HG02759 (cell line): ENCODE data around the gene TTF1.

Experiments
- ATAC-seq: cut with Tn5 transposase; IDR thresholded peaks from one replicate; pipeline ENCODE4 v1.9.1; 2021; ENCODE audit warnings: mild to moderate bottlenecking, moderate library complexity; ENCODE audit not compliant: unreplicated experiment

TTF1 gene

GRCh38 chr9:132406554-132407122 is at the start of gene TTF1:
Gene TTF1 (minus strand): TSS chr9:132406840. CDS start chr9:132402821, 4,019 bp downstream.
- ATAC-seq: peak; percentile 79

GRCh38 chr9:132456241-132456640 is 49.6 kb upstream of the TTF1 start:
- no peak for ATAC-seq

- no peak for ATAC-seq
Measured at GRCh38 chr9:132451276-132451675, 44.6 kb upstream of the TTF1 start.

GRCh38 chr9:132447902-132448301 is 41.3 kb upstream of the TTF1 start:
- no peak for ATAC-seq

- no peak for ATAC-seq
Measured at GRCh38 chr9:132447346-132447745, 40.7 kb upstream of the TTF1 start.

GRCh38 chr9:132446887-132447286 is 40.2 kb upstream of the TTF1 start:
- no peak for ATAC-seq

GRCh38 chr9:132443951-132444607 is 37.4 kb upstream of the TTF1 start:
- no peak for ATAC-seq

- no peak for ATAC-seq
Measured at GRCh38 chr9:132441404-132441803, 34.8 kb upstream of the TTF1 start.

GRCh38 chr9:132440735-132441134 is 34.1 kb upstream of the TTF1 start:
- ATAC-seq: no peak

- ATAC-seq: no peak
Measured at GRCh38 chr9:132439153-132439552, 32.5 kb upstream of the TTF1 start.

- ATAC-seq: no peak
Measured at GRCh38 chr9:132434881-132435280, 28.2 kb upstream of the TTF1 start.

- no peak for ATAC-seq
Measured at GRCh38 chr9:132430998-132431397, 24.4 kb upstream of the TTF1 start.

- ATAC-seq: no peak
Measured at GRCh38 chr9:132426639-132427414, 20.2 kb upstream of the TTF1 start.

- ATAC-seq: no peak
Measured at GRCh38 chr9:132425675-132426062, 19.0 kb upstream of the TTF1 start.

- no peak for ATAC-seq
Measured at GRCh38 chr9:132424857-132425674, 18.4 kb upstream of the TTF1 start.

- ATAC-seq: no peak
Measured at GRCh38 chr9:132423503-132423902, 16.9 kb upstream of the TTF1 start.

GRCh38 chr9:132422574-132422973 is 15.9 kb upstream of the TTF1 start:
- ATAC-seq: no peak

- no peak for ATAC-seq
Measured at GRCh38 chr9:132418726-132419363, 12.2 kb upstream of the TTF1 start.

- no peak for ATAC-seq
Measured at GRCh38 chr9:132415181-132415580, 8.5 kb upstream of the TTF1 start.

GRCh38 chr9:132414731-132415130 is 8.1 kb upstream of the TTF1 start:
- ATAC-seq: no peak

GRCh38 chr9:132413926-132414325 is 7.3 kb upstream of the TTF1 start:
- ATAC-seq: no peak
